ENCODE measurements around the gene PDIA4. TPM values are rescaled to one million over a fixed set of nuclear protein-coding genes. Genes with fewer than 3 reads are reported as not detected.

PDIA4 gene, protein sequence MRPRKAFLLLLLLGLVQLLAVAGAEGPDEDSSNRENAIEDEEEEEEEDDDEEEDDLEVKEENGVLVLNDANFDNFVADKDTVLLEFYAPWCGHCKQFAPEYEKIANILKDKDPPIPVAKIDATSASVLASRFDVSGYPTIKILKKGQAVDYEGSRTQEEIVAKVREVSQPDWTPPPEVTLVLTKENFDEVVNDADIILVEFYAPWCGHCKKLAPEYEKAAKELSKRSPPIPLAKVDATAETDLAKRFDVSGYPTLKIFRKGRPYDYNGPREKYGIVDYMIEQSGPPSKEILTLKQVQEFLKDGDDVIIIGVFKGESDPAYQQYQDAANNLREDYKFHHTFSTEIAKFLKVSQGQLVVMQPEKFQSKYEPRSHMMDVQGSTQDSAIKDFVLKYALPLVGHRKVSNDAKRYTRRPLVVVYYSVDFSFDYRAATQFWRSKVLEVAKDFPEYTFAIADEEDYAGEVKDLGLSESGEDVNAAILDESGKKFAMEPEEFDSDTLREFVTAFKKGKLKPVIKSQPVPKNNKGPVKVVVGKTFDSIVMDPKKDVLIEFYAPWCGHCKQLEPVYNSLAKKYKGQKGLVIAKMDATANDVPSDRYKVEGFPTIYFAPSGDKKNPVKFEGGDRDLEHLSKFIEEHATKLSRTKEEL
- total RNA-seq (2021; ENCODE audit: unreplicated experiment) (281 TPM), Bru-seq, nascent RNA (percentile 83 among the genes with signal in this experiment), BruChase-seq, experiment 1, labeled RNA remaining after a 2-hour chase (percentile 87 among the genes with signal in this experiment), BruChase-seq, experiment 2, labeled RNA remaining after a 6-hour chase (percentile 95 among the genes with signal in this experiment)
- 243 TPM for polyA plus RNA-seq (2012; ENCODE audit: insufficient read length)
- long read RNA-seq, transcript PDIA4-201 (10 exons, 2,903 nt) = major isoform, 777 of 1,096 reads
- long read RNA-seq, transcript PDIA4-203 (3 exons, 632 nt) = minor isoform, 6 of 1,096 reads
- long read RNA-seq, partial matches to known transcripts = 238 of 1,096 reads
- long read RNA-seq, other reads (novel, unspliced or antisense) = 75 of 1,096 reads

DNA sequence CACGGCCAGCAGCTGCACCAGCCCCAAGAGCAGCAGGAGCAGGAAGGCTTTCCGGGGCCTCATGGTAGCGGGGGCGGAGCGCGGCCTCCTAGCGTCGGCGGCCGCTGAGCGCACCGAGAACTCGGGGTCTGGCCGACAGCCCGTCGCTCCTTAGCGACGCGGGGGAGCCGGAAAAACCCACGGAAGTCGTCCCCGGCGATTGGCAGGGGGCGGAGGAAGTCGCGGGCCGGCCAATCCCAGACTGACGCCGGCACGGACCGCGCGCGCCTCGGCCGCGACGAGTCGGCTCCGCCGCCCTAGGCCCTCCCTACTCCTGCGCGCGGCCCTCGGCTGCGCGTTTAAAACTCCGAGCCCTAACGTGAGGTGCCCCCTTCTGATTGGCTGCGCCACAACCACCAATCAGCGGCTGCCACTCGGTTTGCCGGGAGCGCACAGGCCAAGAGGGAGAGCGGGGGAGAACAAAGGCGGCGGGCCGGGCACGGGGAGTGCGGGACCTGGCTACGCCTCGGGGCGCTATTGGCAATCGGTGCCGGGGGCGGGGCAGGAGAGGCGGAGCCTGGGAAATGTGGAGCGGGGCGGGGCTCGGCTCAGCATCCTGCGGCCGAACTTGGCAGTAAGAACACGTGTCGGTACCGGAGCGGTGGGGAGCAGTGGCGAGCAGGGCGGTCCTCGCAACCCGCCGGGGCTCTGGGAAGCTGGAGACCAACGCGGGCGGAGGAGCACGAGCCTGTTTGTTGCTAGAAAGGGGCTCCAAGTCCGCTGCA, at the start of gene PDIA4:
Gene PDIA4 (minus strand): TSS at position 160 of the 764 bp plus-strand sequence. CDS start 97 bp downstream, at position 63.
- no TSS peak for BruUV-seq (replicated peaks)
- DNase-seq (ENCODE audit: low read depth, low spot score) = peak; percentile 97
- no peaks in the 10 kb centered on the region for H3K36me3 ChIP-seq (ENCODE audit: control insufficient read depth, insufficient read depth, low read length)
- in situ Hi-C loops (cut with HindIII; ENCODE audit: low pct_unique_long_range_greater_than_20kb, low sequenced_read_pairs) (no loop called here), intact Hi-C loops (cut with micrococcal nuclease; ENCODE audit: unreplicated experiment) (no loop called here)
- no peaks in the 10 kb centered on the region for H3K9me3 ChIP-seq (ENCODE audit: control insufficient read depth, insufficient read depth, low read depth, low read length)
- H3K27ac ChIP-seq (ENCODE audit: low read length) = peak within 1 kb of the TSS; percentile 93
- ChIA-PET POLR2A (no interaction called here), CTCF (no interaction called here)
- ATAC-seq = peak; percentile 97
- H3K4me3 ChIP-seq (ENCODE audit: low read depth in 2 of 2, low read length in 2 of 2) = peak within 1 kb of the TSS; percentile 75 to 84
- TF ChIP-seq CTCF (IDR thresholded peaks at IDR 0.05) (no peak), SIN3A (IDR thresholded peaks at IDR 0.05; ENCODE audit: borderline replicate concordance, insufficient read depth, low read depth, low read length) (0 out of 2 replicates have a peak, but pooled peaks have one; percentile 89), POLR2AphosphoS5 (IDR thresholded peaks at IDR 0.05; ENCODE audit: low read depth, low read length) (peak; percentile 83), TCF7L2 (IDR thresholded peaks at IDR 0.05; ENCODE audit: low read depth, low read length) (peak; percentile 99)
- TF ChIP-seq, protein P1, sequence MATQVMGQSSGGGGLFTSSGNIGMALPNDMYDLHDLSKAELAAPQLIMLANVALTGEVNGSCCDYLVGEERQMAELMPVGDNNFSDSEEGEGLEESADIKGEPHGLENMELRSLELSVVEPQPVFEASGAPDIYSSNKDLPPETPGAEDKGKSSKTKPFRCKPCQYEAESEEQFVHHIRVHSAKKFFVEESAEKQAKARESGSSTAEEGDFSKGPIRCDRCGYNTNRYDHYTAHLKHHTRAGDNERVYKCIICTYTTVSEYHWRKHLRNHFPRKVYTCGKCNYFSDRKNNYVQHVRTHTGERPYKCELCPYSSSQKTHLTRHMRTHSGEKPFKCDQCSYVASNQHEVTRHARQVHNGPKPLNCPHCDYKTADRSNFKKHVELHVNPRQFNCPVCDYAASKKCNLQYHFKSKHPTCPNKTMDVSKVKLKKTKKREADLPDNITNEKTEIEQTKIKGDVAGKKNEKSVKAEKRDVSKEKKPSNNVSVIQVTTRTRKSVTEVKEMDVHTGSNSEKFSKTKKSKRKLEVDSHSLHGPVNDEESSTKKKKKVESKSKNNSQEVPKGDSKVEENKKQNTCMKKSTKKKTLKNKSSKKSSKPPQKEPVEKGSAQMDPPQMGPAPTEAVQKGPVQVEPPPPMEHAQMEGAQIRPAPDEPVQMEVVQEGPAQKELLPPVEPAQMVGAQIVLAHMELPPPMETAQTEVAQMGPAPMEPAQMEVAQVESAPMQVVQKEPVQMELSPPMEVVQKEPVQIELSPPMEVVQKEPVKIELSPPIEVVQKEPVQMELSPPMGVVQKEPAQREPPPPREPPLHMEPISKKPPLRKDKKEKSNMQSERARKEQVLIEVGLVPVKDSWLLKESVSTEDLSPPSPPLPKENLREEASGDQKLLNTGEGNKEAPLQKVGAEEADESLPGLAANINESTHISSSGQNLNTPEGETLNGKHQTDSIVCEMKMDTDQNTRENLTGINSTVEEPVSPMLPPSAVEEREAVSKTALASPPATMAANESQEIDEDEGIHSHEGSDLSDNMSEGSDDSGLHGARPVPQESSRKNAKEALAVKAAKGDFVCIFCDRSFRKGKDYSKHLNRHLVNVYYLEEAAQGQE (IDR thresholded peaks at IDR 0.05; ENCODE audit: insufficient read depth in 1 of 2, low read depth in 2 of 2, low read length in 1 of 2) = no peak
- H3K4me1 ChIP-seq (ENCODE audit: control insufficient read depth, insufficient read depth, low read length) = peaks cover 17% of the 10 kb centered on the region; the same call in 1 of the 2 replicates
- no peaks in the 10 kb centered on the region for H3K27me3 ChIP-seq (ENCODE audit: control insufficient read depth, insufficient read depth, low read length)

DNA sequence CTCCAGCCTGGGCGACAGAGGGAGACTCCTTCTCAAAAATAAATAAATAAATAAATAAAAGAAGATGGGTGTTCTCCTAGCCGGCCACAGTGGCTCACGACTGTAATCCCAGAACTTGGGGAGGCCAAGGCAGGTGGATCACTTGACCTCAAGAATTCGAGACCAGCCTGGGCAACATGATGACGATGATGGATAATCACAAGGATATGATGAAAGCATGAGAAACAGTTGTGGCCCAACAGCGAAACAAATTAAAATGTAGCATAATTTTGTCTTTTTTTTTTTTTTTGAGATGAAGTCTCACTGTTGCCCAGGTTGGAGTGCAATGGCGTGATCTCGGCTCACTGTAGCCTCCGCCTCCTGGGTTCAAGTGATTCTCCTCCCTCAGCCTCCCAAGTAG, 49.3 kb upstream of the PDIA4 start:
- Histone ChIP-seq H3K27ac (ENCODE audit: low read length) (no peak overlapping the region), H3K9me3 (ENCODE audit: control insufficient read depth, insufficient read depth, low read depth, low read length) (no peaks in the 10 kb centered on the region), H3K27me3 (ENCODE audit: control insufficient read depth, insufficient read depth, low read length) (no peaks in the 10 kb centered on the region), H3K4me1 (ENCODE audit: control insufficient read depth, insufficient read depth, low read length) (no peaks in the 10 kb centered on the region), H3K4me3 (ENCODE audit: low read depth in 2 of 2, low read length in 2 of 2) (no peak overlapping the region), H3K36me3 (ENCODE audit: control insufficient read depth, insufficient read depth, low read length) (peaks cover 10% of the 10 kb centered on the region; the same call in 1 of the 2 replicates)
- intact Hi-C loops (cut with micrococcal nuclease; ENCODE audit: unreplicated experiment) = no loop called here
- no peak for TF ChIP-seq SIN3A (IDR thresholded peaks at IDR 0.05; ENCODE audit: borderline replicate concordance, insufficient read depth, low read depth, low read length)
- TF ChIP-seq, protein P1 (IDR thresholded peaks at IDR 0.05; ENCODE audit: insufficient read depth in 1 of 2, low read depth in 2 of 2, low read length in 1 of 2) = no peak
- no peak for TF ChIP-seq TCF7L2 (IDR thresholded peaks at IDR 0.05; ENCODE audit: low read depth, low read length)
- no peak for TF ChIP-seq POLR2AphosphoS5 (IDR thresholded peaks at IDR 0.05; ENCODE audit: low read depth, low read length)
- TF ChIP-seq CTCF (IDR thresholded peaks at IDR 0.05) = no peak
- in situ Hi-C loops (cut with HindIII; ENCODE audit: low pct_unique_long_range_greater_than_20kb, low sequenced_read_pairs) = no loop called here
- DNase-seq (ENCODE audit: low read depth, low spot score) (no peak), ATAC-seq (no peak)
- CTCF ChIA-PET = no interaction called here
- POLR2A ChIA-PET = no interaction called here
- BruUV-seq (replicated peaks) = no TSS peak
